Brain microvascular endothelial cell (primary cell): Measurements from ENCODE around the gene SMARCA5.
A peak's percentile ranks its signal among the peaks of the same experiment; 100 is the strongest.
"Not testable (repeated sequence)": the region's sequence is repeated elsewhere in the genome, so short reads cannot be mapped to it uniquely, and the experiment has no call there.

Experiments
- DNase-seq: peaks from one replicate; pipeline ENCODE4 v3.0.0-alpha.2; 2020
- H3K27ac ChIP-seq: fragments of 250-450 bp; sonication (Bioruptor Pico); 2 replicates; pipeline ENCODE4 v1.5.1; 2020; ENCODE audit warnings: mild to moderate bottlenecking, moderate library complexity
- H3K27me3 ChIP-seq: fragments of 250-450 bp; sonication (Bioruptor Pico); replicated peaks from 2 replicates; pipeline ENCODE4 v1.5.1; 2020; ENCODE audit warnings: mild to moderate bottlenecking
- H3K36me3 ChIP-seq: fragments of 250-450 bp; sonication (Bioruptor Pico); replicated peaks from 2 replicates; pipeline ENCODE4 v1.5.1; 2020; ENCODE audit warnings: mild to moderate bottlenecking
- H3K4me3 ChIP-seq: 2 replicates; pipeline ENCODE4 v1.5.1; 2011; ENCODE audit warnings: low read depth, mild to moderate bottlenecking, control low read depth, low read length, moderate library complexity
- CTCF ChIP-seq: IDR thresholded peaks from 2 replicates; pipeline ENCODE4 v1.5.1; 2011; ENCODE audit warnings: low read depth, mild to moderate bottlenecking, moderate library complexity, low read length, control low read depth, inconsistent platforms; ENCODE audit errors: missing control alignments
- in situ Hi-C: cut with HindIII; loops from 2 replicates; pipeline ENCODE4 v1.10.0; 2017; ENCODE audit warnings: low sequenced_read_pairs, low pct_ligation_motif_present

Gene SMARCA5

GRCh38 chr4:143517764-143518163 is 4.3 kb downstream of the SMARCA5 start:
- in situ Hi-C loops = no loop called here
- DNase-seq = no peak
- TF ChIP-seq CTCF = no peak
- H3K27me3 ChIP-seq = no peaks in the 10 kb centered on the region
- peaks cover 11% of the 10 kb centered on the region for H3K36me3 ChIP-seq
- no peak overlapping the region for H3K27ac ChIP-seq
- no peak overlapping the region for H3K4me3 ChIP-seq

GRCh38 chr4:143524211-143524610 is 10.7 kb downstream of the SMARCA5 start:
- Histone ChIP-seq H3K27ac (no peak overlapping the region), H3K4me3 (no peak overlapping the region), H3K36me3 (peaks cover 45% of the 10 kb centered on the region), H3K27me3 (no peaks in the 10 kb centered on the region)
- no peak for DNase-seq
- no peak for TF ChIP-seq CTCF
- in situ Hi-C loops = no loop called here

- not testable (repeated sequence) for DNase-seq
Measured at GRCh38 chr4:143528046-143528445, 14.5 kb downstream of the SMARCA5 start.

DNA sequence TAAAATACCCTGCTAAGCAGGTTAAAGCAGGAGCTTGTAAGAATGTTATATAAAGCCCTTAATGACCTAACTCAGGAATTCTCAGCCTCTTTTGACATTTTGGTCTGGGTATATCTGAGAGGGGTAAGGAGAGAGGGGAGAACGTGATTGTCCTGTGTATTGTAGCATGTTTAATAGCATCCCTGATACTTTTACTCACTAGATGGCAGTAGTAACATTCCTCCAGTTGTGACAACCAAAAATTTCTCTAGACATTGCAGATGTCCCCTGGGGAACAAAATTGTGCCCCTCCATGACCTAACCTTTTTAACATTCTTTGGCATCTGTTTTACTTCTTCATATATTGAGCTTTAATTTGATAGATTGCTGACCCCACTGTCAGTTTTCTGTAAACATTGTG is 17.9 kb downstream of the SMARCA5 start:
- Histone ChIP-seq H3K27ac (no peak overlapping the region), H3K36me3 (peaks cover 48% of the 10 kb centered on the region), H3K27me3 (no peaks in the 10 kb centered on the region), H3K4me3 (no peak overlapping the region)
- peak; percentile 42 for TF ChIP-seq CTCF
- no peak for DNase-seq
- in situ Hi-C loops = no loop called here

More at GRCh38 chr4:143528046-143528445, 14.5 kb downstream of the SMARCA5 start:
- in situ Hi-C loops, H3K4me3 ChIP-seq, H3K27ac ChIP-seq, H3K27me3 ChIP-seq: not testable (repeated sequence)
- H3K36me3 ChIP-seq = peaks cover 41% of the 10 kb centered on the region

GRCh38 chr4:143531788-143532491 is 18.4 kb downstream of the SMARCA5 start:
- no peak for DNase-seq
- in situ Hi-C loops = no loop called here
- H3K27ac ChIP-seq = no peak overlapping the region

More at GRCh38 chr4:143531788-143532491, 18.4 kb downstream of the SMARCA5 start:
- no peaks in the 10 kb centered on the region for H3K27me3 ChIP-seq
- H3K4me3 ChIP-seq = no peak overlapping the region
- TF ChIP-seq CTCF = no peak
- H3K36me3 ChIP-seq = peaks cover 49% of the 10 kb centered on the region
